Measurements from ENCODE around the gene CDK6. TPM values are rescaled to one million over a fixed set of nuclear protein-coding genes. Genes with fewer than 3 reads are reported as not detected.

CDK6 gene
- total and polyA plus RNA-seq, 9 of the 15 experiments (the other 6 are each of a cell fraction or from before 2014, with no cell fraction given): 7.6 to 109 (median 44.4) TPM

DNA sequence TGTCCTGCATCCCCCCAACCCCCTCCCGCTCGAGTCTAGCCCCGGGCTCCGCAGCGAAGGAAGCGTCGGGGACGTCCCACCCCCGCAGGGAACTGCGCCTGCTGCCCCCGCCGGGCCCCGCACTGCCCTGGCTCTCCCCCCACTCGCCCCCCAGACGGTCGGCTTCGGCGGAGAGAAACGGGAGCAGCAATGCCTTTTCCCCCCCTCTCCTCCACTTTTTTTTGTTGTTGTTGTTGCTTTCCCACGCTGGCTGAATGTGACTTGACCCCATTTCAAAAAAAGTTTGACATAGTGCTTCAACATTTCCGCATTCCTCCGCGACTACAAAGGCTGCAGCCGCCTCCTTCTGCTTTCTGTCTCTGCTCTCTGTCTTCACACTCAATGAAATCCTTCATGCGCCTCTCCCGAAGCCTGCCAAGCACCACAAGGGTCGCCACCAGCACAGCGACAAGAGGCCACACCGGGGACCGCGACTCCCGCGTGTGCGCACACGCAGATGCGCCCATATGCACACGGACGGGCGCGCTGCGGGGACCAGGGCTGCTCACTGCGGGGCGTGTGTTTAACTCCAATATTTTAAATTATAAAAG is 1.0 kb downstream of the CDK6 start (continued):
- TF ChIP-seq, protein P1, sequence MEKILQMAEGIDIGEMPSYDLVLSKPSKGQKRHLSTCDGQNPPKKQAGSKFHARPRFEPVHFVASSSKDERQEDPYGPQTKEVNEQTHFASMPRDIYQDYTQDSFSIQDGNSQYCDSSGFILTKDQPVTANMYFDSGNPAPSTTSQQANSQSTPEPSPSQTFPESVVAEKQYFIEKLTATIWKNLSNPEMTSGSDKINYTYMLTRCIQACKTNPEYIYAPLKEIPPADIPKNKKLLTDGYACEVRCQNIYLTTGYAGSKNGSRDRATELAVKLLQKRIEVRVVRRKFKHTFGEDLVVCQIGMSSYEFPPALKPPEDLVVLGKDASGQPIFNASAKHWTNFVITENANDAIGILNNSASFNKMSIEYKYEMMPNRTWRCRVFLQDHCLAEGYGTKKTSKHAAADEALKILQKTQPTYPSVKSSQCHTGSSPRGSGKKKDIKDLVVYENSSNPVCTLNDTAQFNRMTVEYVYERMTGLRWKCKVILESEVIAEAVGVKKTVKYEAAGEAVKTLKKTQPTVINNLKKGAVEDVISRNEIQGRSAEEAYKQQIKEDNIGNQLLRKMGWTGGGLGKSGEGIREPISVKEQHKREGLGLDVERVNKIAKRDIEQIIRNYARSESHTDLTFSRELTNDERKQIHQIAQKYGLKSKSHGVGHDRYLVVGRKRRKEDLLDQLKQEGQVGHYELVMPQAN (IDR thresholded peaks at IDR 0.05; ENCODE audit: borderline replicate concordance): peak; percentile 80; the same call in 1 of the 2 replicates
- TF ChIP-seq MXI1 (IDR thresholded peaks at IDR 0.05; ENCODE audit: low read depth, low read length) (no peak), NFRKB (IDR thresholded peaks at IDR 0.05; ENCODE audit: low read depth) (peak; percentile 73; the same call in 1 of the 2 replicates), BACH1 (tag; IDR thresholded peaks at IDR 0.05) (no peak), NRF1 (conservative IDR thresholded peaks at IDR 0.05 in 1 of 2, IDR thresholded peaks at IDR 0.05 in 1 of 2) (peak; percentile 75 to 76), NR2C2 (CRISPR knock-in tag; IDR thresholded peaks at IDR 0.05) (no peak), NR2C2 (tag; IDR thresholded peaks at IDR 0.05) (0 out of 2 replicates have a peak, but pooled peaks have one; percentile 41), CREM (IDR thresholded peaks at IDR 0.05; ENCODE audit: low read depth) (peak; percentile 17; the same call in 1 of the 2 replicates), ETS2 (tag; IDR thresholded peaks at IDR 0.05; ENCODE audit: borderline replicate concordance, poor library complexity, severe bottlenecking) (no peak), CHD4 (IDR thresholded peaks at IDR 0.05; ENCODE audit: insufficient read depth, insufficient replicate concordance, low read depth, low read length, poor library complexity, severe bottlenecking) (no peak), TEAD2 (tag; IDR thresholded peaks at IDR 0.05) (peak; percentile 85), KLF6 (CRISPR knock-in tag; IDR thresholded peaks at IDR 0.05; ENCODE audit: borderline replicate concordance) (no peak), POLR2H (tag; IDR thresholded peaks at IDR 0.05; ENCODE audit: low read depth) (no peak), ZNF764 (CRISPR knock-in tag; IDR thresholded peaks at IDR 0.05; ENCODE audit: low read depth) (no peak), MYC (IDR thresholded peaks at IDR 0.05; ENCODE audit: low read depth, low read length) (peak; percentile 65), MYC (CRISPR knock-in tag; IDR thresholded peaks at IDR 0.05; ENCODE audit: borderline replicate concordance, low read depth) (0 out of 2 replicates have a peak, but pooled peaks have one; percentile 28), ZNF77 (CRISPR knock-in tag; IDR thresholded peaks at IDR 0.05) (no peak), TAF7 (tag; IDR thresholded peaks at IDR 0.05) (no peak; the same call in 1 of the 2 replicates), RBM34 (IDR thresholded peaks at IDR 0.05; ENCODE audit: borderline replicate concordance, insufficient read depth, low read length) (no peak), ZNF830 (CRISPR knock-in tag; IDR thresholded peaks at IDR 0.05) (no peak), KDM1A (IDR thresholded peaks at IDR 0.05) (no peak), ZBTB7A (IDR thresholded peaks at IDR 0.05; ENCODE audit: borderline replicate concordance, control insufficient read depth, low read depth, low read length) (peak; percentile 84; the same call in 1 of the 2 replicates), MCM2 (IDR thresholded peaks at IDR 0.05; ENCODE audit: low read depth) (no peak)
- TF ChIP-seq, protein P2, sequence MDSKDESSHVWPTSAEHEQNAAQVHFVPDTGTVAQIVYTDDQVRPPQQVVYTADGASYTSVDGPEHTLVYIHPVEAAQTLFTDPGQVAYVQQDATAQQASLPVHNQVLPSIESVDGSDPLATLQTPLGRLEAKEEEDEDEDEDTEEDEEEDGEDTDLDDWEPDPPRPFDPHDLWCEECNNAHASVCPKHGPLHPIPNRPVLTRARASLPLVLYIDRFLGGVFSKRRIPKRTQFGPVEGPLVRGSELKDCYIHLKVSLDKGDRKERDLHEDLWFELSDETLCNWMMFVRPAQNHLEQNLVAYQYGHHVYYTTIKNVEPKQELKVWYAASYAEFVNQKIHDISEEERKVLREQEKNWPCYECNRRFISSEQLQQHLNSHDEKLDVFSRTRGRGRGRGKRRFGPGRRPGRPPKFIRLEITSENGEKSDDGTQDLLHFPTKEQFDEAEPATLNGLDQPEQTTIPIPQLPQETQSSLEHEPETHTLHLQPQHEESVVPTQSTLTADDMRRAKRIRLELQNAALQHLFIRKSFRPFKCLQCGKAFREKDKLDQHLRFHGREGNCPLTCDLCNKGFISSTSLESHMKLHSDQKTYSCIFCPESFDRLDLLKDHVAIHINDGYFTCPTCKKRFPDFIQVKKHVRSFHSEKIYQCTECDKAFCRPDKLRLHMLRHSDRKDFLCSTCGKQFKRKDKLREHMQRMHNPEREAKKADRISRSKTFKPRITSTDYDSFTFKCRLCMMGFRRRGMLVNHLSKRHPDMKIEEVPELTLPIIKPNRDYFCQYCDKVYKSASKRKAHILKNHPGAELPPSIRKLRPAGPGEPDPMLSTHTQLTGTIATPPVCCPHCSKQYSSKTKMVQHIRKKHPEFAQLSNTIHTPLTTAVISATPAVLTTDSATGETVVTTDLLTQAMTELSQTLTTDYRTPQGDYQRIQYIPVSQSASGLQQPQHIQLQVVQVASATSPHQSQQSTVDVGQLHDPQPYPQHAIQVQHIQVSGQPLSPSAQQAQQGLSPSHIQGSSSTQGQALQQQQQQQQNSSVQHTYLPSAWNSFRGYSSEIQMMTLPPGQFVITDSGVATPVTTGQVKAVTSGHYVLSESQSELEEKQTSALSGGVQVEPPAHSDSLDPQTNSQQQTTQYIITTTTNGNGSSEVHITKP (IDR thresholded peaks at IDR 0.05; ENCODE audit: partially characterized antibody): no peak

All from K562 (cell line).